ENCODE measurements around the gene POLA1.

Gene POLA1

DNA sequence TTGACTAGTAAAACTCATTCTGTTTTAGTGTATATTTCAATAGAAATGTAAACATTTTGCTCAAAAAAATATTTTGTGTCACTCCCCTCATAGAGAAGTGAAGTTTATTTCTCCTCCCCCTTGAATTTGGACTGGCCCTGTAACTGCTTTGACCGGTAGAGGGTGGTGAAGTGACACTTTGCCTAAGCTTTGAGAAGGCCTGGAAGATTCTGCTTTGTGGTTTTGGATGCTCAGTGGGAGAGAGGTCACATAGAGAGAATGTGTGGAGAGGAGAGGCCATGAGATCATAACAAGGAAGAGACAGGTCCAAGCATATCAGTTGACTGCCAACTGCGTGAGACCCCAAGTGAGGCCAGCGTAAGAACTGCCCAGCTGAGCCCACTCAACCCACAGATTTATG, 341.2 kb downstream of the POLA1 start:
- no peak for DNase-seq

DNA sequence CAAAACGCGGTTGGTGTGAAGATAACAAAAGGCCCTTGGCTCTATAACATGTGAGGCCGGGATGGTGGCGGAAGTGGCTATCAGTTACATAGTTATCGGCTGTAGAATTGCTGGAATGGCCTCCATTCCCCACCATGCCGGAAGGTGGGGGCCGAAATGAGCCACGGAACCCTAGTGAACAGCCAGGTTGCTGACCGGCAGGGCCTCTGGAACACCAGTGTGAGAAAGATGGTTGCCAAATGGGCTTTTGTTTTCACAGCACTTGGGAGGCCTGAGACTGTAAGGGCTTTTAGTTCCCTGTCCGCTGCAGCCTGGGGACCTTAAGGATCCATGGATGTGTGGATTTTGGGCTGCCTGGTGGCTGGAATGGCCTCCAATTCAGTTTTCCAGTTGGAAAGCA, 345.3 kb downstream of the POLA1 start:
- DNase-seq, result no peak

DNA sequence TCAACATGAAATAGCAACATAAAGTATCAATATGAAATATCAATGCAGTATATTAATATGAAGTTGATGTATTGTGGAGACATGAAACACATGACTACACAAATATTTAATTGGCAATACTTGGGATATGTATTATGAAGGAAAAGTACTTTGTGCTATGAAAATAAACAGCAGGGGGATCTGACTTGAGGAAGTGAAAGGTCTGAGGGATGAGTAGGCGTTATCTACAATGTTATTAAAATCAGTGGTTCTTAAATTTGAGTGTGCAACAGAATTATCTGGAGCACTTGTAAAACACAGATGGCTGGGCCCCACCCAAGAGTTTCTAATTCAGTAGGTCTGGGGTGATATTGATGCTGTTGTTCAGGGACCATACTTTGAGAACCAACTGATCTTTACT, 349.5 kb downstream of the POLA1 start:
- DNase-seq, result no peak
